Umbilical cord (tissue), 2 donors: ENCODE measurements around the gene SNAPC4. TPM values are rescaled to one million over a fixed set of nuclear protein-coding genes. Genes with fewer than 3 reads are reported as not detected.
A peak's percentile ranks its signal among the peaks of the same experiment; 100 is the strongest.

Experiments used
- DNase-seq: peaks from one replicate; pipeline ENCODE4 v3.0.0-alpha.2; 2015; ENCODE audit warnings: low spot score
- total RNA-seq: library from RNA; depleted of rRNA; stranded (reverse); fragments of >200 nt; gene quantifications from one replicate; pipeline ENCODE4 v1.2.3, GENCODE V29; 2014; ENCODE audit warnings: low replicate concordance; ENCODE audit not compliant: insufficient read depth

Gene SNAPC4
- total RNA-seq, 1 donor from 2014 or later, result 6.0 TPM

DNA sequence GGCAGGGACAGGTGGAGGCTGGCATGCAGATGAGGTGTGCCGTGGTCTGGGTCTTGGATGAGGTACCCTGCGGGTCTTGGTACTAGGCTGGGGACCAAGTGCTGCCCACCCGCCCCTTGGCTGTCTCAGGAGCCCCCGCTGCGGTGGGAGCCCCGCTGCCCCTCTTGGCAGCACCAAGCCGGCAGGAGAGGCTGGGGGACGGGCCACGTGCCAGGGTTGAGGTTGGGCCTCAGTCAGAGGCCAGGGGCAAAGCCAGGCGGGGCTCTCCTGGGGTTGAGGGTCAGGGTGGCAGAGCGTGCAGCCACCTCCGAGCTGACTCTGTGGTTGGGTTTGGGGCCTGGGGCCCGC is 28.5 kb downstream of the SNAPC4 start:
- DNase-seq, result no peak

DNA sequence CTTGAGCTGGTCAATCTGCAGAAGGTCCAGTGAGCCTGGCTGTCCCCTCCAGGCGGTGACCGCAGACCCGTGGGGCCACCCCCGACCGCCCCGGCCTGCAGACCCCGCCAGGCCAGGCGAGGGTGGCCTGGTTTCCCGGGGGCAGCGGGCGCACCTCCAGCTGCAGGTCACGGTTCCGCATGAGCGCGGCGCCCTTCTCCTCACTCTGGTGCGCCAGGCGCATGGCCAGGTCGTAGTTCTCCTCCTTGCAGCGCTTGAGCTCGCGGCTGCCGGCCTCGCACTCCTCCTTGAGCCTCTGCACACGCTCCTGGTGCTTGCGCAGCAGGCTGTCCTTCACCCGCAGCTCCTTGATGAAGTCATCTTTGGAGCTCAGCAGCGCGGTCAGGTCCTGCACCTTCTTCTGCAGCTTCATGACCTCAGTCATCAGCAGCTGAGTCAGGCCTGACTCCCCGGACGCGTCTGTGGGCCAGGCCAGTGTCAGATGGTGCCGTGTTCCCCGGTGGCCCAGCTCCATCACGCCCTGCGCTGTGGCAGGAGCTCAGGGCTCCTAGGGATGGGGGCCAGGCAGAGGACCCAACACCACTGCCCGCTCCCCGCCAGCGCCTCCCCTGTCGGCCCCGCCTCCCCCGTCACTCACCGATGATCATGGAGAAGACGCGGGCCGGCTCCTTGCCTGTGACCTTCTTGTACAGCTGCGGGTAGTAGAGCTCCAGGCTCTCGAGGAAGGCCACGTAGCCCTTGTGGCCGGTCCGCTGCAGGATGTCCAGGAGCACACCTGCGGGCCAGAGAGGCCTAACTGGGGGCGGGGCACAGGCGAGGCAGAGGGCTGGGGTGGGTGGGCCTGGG is 29.1 kb downstream of the SNAPC4 start:
- no peak for DNase-seq

DNA sequence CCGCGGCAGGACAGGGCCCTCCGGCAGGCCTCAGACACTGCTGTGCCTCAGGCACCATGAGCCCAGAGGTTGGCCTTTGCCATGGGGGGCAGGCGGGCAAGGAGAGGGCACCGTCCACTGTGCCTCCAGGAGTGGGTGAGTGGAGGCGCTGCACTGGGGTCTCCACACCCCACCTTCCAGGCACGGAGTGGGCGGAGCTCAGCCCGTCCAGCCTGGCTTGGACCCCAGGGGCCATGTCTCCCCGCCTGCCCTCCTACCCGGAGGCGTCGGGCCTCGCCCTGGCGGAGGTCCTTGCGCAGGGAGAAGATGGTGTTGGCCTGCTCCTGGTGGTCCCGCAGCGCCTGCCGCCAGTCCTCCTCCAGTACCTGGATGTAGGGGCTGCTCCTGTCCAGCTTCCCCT is 29.9 kb downstream of the SNAPC4 start:
- no peak for DNase-seq

DNA sequence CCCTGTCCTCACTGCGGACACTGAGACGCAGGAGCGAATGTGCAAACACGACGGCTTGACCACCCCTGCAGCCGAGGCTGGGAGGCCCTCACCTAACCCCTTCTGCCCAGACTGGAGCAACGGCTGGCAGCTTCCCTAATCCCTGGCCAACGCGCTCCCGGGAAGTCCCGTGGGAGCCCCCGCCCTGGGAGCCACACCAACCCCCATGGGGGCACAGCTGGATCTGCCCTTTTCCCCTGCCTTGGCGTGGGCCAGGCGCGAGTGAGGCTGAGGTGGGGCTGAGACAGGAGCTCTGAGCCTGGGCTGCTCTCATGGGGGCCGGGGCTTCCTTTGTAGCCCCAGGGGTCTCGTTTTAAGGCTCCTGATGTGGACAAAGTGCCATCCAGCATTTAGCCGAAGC is 31.8 kb downstream of the SNAPC4 start:
- DNase-seq, result no peak

- no peak for DNase-seq
Observed at GRCh38 chr9:136367296-136368145, 32.4 kb downstream of the SNAPC4 start.

DNA sequence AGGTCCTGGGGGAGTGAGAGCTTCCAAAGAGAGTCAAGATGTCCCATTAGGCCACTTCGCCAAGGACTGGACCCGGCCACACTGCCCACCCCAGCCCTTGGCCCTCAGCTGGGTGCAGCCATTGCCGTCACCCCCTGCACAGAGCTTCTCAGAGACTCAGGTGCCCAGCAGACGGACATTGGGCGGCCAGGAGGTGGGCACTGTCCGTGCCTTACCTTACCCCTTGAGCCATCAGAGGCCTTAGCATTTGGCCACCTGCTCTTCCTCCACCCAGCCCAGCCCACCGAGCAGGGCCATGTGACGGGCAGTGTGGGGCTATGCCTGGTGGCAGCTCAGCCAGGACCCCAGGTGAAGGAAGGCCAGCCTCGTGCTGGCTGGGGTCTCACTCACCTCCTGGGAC is 33.1 kb downstream of the SNAPC4 start:
- DNase-seq, result no peak

GRCh38 chr9:136365775-136366222 is 34.2 kb downstream of the SNAPC4 start:
- DNase-seq, result no peak

DNA sequence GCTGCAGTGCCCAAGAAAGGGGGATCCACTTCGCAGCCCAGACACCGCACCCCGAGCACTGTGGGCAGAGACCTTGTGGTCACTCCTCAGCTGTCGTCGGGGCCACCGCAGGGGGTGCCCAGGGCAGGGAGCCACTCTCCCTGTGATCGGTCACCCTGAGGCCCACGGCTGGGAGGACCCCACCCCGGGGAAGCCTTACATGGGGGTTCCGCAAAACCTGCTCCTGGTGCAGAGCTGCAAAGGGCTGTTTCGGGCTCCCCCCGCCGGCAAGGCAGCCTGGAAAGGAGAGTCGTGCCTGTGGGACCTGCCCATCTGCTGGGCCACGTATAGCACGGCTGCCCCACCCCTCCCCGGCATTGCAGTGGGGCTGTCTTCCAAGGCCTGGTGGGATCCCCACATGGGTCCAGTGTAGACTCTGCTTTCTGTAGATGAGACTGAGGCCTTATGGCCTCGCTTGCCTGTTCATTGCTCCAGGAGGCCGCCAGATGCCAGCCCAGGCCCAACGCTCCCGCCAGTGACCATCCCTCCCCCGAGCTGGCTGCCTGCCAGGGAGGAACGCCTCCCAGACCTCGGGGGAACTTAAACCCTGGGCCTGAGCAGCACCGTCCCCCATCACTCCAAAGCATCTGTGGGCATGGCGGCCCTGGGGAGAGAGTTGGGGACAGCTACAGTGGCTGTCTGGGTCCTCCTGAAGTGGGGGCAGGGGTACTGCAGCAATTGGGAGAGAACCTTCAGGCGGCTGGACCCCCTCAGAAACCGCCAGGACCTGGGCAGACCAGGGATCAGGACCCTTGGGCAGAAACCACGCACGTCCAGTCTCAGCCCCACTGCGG is 34.8 kb downstream of the SNAPC4 start:
- no peak for DNase-seq

DNA sequence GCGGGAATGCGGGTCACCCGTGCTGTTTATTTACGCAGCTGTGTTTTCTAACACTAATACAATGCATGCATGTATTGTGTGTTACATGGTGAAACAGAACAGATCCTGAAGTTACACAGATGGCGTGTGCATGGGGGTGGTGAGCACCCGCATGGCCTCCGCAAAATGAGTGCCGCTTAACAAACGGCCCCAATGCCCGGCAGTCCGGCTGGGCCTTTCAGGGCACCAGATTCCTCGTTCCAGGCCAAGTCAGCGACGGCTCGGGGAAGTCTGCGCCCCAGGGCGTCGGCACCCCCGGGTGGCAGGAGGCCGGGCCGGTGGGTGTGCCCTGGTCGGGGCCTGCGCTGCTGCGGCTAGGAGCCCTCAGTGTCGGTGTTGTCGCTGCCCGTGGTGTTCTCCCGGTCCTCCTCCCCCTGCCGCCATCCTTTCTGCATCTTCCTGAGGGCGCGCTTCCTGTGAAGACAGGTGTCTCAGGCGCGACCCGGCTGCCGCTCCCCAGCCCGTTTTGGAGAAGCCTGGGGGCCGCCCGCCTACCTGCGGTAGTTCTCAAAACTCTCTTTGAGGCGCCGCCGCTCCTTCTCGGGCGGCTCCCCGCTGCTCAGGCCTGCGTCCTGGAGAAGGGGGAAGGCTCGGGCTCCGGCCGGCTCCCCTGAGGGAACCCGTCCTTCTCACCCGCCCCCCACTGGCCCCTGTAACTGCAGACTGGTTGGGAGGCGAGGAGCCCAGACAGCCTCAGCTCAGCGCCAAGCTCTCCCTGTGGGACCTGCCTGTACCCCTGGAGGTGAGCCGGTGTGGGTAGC is 35.8 kb downstream of the SNAPC4 start:
- no peak for DNase-seq

DNA sequence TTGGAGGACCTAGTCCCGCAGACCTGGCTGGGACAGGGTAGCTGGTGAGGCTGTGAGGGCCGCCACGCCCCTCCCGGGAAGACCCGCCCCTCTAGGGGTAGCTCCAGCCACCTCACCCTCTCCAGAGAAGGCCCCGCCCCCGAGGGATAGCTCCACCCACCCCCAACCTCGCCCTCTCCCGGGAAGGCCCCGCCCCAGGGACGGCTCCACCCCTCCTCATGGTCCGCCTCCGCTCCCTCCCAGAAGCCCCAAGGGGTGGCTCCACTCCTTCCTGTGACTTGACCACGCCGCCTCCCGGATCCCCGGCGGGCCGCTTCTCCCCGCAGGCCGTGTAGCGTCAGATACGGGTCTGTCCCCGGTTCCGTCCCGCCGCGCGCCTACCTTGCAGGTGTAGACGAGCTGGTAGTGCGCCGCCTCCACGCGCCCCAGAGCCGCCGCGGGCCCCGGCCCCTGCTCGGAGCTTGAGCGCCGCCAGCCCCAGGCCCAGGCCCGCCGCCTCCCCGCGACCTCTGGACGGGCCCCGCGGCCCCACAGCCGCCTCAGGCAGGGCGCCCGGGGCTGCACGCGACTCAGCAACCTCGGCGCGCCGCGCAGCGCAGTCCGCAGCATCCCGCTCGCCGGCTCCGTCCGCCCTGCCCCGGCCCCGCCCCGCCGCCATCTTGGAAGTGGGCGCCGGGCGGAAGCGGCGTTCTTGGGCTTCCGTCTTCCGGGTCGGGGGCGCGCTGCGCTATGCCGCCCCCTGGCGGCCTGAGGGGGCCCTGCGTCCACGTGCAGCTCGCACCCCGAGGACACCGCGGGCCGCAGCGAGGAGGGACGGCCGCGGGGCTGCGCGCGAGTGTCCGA is 36.6 kb downstream of the SNAPC4 start, which contains the start of gene DNLZ:
TSS of gene DNLZ (minus strand) at position 639 of the 843 bp plus-strand sequence. CDS start at position 609, 30 bp downstream.
- DNase-seq, result peak; percentile 96

DNA sequence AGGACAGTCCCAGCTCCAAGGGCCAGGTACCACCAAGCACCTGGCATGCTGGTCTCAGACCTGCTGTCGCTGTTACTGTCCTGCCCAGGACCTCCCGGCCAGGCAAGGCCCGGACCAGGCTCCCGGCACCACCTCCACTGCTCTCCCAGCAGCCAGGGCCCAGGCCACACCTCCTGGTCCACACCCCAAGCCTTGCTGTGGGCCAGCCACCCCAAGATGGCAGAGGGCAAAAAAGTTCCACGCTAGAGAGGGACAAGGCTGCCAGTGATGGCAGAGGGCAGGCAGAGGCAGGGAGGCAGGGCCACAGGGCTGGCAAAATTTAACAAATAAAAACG is 37.6 kb downstream of the SNAPC4 start:
- DNase-seq, result no peak

DNA sequence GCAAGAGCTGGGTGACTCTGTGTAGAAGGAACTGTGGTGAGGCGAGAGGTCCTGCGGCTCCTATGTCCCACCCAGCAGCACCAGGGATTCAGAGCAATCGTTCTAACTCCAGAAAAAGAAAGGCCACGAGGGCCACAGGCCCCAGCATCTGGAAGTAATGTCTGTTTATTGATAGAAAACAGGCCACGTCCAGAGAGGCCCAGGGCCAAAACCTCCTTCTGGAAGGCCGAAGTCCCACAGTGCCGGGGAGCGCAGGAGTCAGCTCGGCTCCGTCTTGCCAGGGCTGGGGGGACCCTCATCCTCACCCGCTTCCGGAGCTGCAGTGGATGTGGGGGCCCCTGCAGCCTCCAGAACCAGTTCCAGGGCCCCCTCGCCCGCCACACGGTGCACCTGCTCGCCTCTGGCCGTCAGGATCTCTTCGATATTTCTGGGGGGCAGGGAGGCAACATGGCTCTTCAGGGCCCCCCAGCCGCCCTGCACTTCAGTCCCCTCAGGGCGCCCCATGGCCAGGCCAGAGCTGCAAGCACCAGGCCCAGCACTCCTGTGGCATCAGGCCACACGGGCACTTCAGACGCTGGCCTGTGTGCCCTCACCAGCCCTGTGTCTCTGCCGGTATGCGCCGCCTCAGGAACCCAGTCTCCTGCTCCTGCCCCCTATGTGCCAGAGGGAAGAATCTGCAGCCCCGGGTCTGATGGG is 38.1 kb downstream of the SNAPC4 start:
- peak; percentile 69 for DNase-seq

DNA sequence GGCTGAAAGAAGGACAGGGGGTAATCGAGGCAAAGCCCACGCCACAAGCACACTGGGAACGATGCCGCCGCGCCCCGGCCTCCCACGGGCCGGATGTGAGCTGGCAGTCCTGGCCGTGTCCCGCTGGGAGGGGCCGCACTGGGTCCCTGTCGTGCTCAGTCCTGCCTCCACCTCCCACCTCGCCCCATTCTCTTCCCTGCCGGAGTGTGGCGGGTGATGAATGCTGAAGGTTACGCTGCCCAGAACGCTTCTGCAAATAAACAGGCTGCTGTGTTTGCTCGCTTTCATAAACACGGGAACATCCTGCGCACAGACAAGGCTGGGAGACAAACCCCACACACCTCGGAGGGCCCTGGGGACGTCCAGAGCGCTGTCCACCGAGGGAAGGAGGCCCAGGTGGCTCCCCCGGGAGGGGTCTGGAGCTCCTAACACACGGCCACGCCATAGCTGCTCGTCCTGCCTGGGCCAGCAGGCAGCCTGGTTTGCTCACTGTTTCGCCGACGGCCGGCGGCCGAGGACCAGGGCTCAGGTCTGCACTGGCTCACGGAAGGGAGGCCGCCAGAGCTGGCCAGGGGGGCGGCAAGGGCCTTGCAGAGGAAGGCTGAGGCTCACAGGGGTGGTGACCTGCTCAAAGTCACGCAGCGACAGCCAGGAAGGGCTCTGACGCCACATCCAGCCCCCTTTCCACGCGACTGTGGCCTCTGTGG is 38.8 kb downstream of the SNAPC4 start:
- DNase-seq, result no peak

GRCh38 chr9:136359774-136360718 is 39.9 kb downstream of the SNAPC4 start:
- no peak for DNase-seq

- DNase-seq, result no peak
Observed at GRCh38 chr9:136358888-136359287, 41.1 kb downstream of the SNAPC4 start.

DNA sequence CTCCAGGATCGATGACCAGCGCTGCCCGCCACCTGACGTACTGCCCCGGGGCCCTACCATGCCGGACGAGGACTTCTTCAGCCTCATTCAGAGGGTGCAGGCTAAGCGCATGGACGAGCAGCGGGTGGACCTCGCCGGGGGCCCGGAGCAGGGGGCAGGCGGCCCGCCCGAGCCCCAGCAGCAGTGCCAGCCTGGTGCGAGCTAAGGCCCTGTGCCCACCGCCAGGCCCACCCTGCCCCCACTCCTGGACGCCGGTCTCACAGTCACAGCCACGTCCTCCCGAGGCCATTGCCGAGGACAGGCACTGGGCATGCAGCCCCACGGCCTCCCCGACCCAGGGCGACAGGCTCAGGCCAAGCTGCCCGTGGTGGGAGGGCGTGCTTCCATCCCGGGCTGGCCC is 42.0 kb downstream of the SNAPC4 start:
- DNase-seq, result no peak

- peak; percentile 77 for DNase-seq
Observed at GRCh38 chr9:136357202-136357725, 42.7 kb downstream of the SNAPC4 start.
